K562 (cell line): ENCODE results near the gene GDNF. TPM values are rescaled to one million over a fixed set of nuclear protein-coding genes. Genes with fewer than 3 reads are reported as not detected.

ENCODE experiments used
- ATAC-seq: fragments of 200-7000 bp; cut with Tn5 transposase; 3 replicates; pipeline ENCODE4 v1.9.1; 2020; ENCODE audit warnings: moderate library complexity
- BruUV-seq: library from RNA; stranded (reverse); fragments of 400-500 nt; replicated peaks from 2 replicates; lab custom pipeline; 2021; lab: Mats Ljungman, UMichigan
- CTCF ChIA-PET: fragments of 300-600 bp; formaldehyde crosslinking; extraction: SDS; loops from one replicate; lab custom pipeline; 2021; ENCODE audit warnings: low intra/inter-chr PET ratio; lab: Yijun Ruan, JAX
- POLR2A ChIA-PET: fragments of 300-600, 350-650 bp; sonication (Branson Sonifier 250); formaldehyde crosslinking; extraction: SDS; loops from one replicate; lab custom pipeline; 2021; ENCODE audit warnings: antibody characterized with exemption, inconsistent platforms; lab: Yijun Ruan, JAX
- DNase-seq, 4 experiments: peaks; one replicate each; pipeline versions ENCODE4 v3.0.0 to v3.0.0-alpha.2; 2011 to 2018; ENCODE audit warnings: low spot score in 3 of 4, mixed read lengths in 3 of 4; ENCODE audit errors: extremely low read depth in 1 of 4
- FAIRE-seq: peaks from 2 replicates; lab custom pipeline; 2011; peaks lifted over from hg19 to GRCh38; lab: Jason Lieb, UNC
- H2AFZ ChIP-seq: 2 replicates; pipeline ENCODE4 v1.6.0; 2011; ENCODE audit warnings: low read depth, low read length, control low read depth, inconsistent platforms
- H3K27ac ChIP-seq: fragments of 200-600 bp; 3 replicates; pipeline ENCODE4 v1.8.0; 2011; ENCODE audit warnings: low read depth, mild to moderate bottlenecking, control low read depth, inconsistent platforms, low read length, moderate library complexity, mixed read lengths; ENCODE audit errors: extremely low read depth
- H3K27me3 ChIP-seq, 2 experiments: fragments of 300-600 bp in 1 of 2; 2 replicates in 1 of 2; 3 replicates in 1 of 2; pipeline versions ENCODE4 v1.6.0 to v1.8.0; 2011; ENCODE audit warnings: inconsistent platforms in 2 of 2, low read length in 2 of 2, mild to moderate bottlenecking in 1 of 2, mixed read lengths in 1 of 2, moderate library complexity in 1 of 2; ENCODE audit not compliant: control insufficient read depth in 2 of 2, insufficient read depth in 2 of 2
- H3K36me3 ChIP-seq: fragments of 300-600 bp; 3 replicates; pipeline ENCODE4 v1.8.0; 2011; ENCODE audit warnings: mild to moderate bottlenecking, low read length, inconsistent platforms; ENCODE audit not compliant: control insufficient read depth, insufficient read depth
- H3K4me1 ChIP-seq, 2 experiments: fragments of 200-600 bp in 1 of 2; replicated peaks in 1 of 2; 2 replicates in 1 of 2; 3 replicates in 1 of 2; pipeline versions ENCODE4 v1.5.1 to v1.8.0; 2011; ENCODE audit warnings: inconsistent platforms in 2 of 2, low read length in 2 of 2, mild to moderate bottlenecking in 1 of 2, mixed read lengths in 1 of 2, moderate library complexity in 1 of 2; ENCODE audit not compliant: control insufficient read depth in 2 of 2, insufficient read depth in 2 of 2
- H3K4me2 ChIP-seq: 2 replicates; pipeline ENCODE4 v1.6.1; 2011; ENCODE audit warnings: low read length, control low read depth, inconsistent platforms, mixed read lengths; ENCODE audit not compliant: insufficient read depth
- H3K4me3 ChIP-seq: fragments of 200-600 bp; sonication (generic), shearing (Covaris generic); 2 replicates; pipeline ENCODE4 v1.5.1; 2016; ENCODE audit warnings: control low read depth, inconsistent platforms
- H3K79me2 ChIP-seq: fragments of 200-600 bp; 3 replicates; pipeline ENCODE4 v1.8.0; 2011; ENCODE audit warnings: low read length, inconsistent platforms; ENCODE audit not compliant: control insufficient read depth, insufficient read depth
- H3K9ac ChIP-seq, 2 experiments: 2 replicates each; pipeline versions ENCODE4 v1.6.0 to v1.6.1; 2011; ENCODE audit warnings: low read depth in 2 of 2, low read length in 2 of 2, control low read depth in 1 of 2, inconsistent platforms in 1 of 2, mild to moderate bottlenecking in 1 of 2, mixed read lengths in 1 of 2; ENCODE audit not compliant: insufficient read depth in 1 of 2
- H3K9me1 ChIP-seq: one replicate; pipeline ENCODE4 v1.6.0; 2011; ENCODE audit warnings: inconsistent platforms, mild to moderate bottlenecking, low read length, moderate library complexity; ENCODE audit not compliant: control insufficient read depth, insufficient read depth
- H3K9me3 ChIP-seq: replicated peaks from 2 replicates; pipeline ENCODE4 v1.5.1; 2011; ENCODE audit warnings: low read depth, low read length, inconsistent platforms; ENCODE audit not compliant: control insufficient read depth, insufficient read depth
- H4K20me1 ChIP-seq: replicated peaks from 2 replicates; pipeline ENCODE4 v1.6.1; 2011; ENCODE audit warnings: low read length, inconsistent platforms, mixed read lengths; ENCODE audit not compliant: control insufficient read depth, insufficient read depth
- MYBL2 ChIP-seq, 2 experiments: fragments of 450-650 bp in 1 of 2; sonication (generic) in 1 of 2; formaldehyde crosslinking in 1 of 2; IDR thresholded peaks; 2 replicates each; pipeline versions ENCODE4 v1.6.1 to v1.8.1; 2017 to 2022; ENCODE audit warnings: borderline replicate concordance in 1 of 2, inconsistent platforms in 1 of 2, low read depth in 1 of 2, mild to moderate bottlenecking in 1 of 2, missing genetic modification reagents in 1 of 2, moderate library complexity in 1 of 2
- NFRKB ChIP-seq: fragments of 450-650 bp; IDR thresholded peaks from 2 replicates; pipeline ENCODE4 v1.6.1; 2016; ENCODE audit warnings: low read depth
- POLR2AphosphoS2 ChIP-seq: IDR thresholded peaks from 2 replicates; pipeline ENCODE4 v1.6.1; 2012; ENCODE audit warnings: low read length, improper control_type of control experiment
- PYGO2 ChIP-seq: fragments of 450-650 bp; IDR thresholded peaks from 2 replicates; pipeline ENCODE4 v1.6.1; 2016; ENCODE audit warnings: mild to moderate bottlenecking, missing genetic modification characterization, moderate library complexity, missing compliant biosample characterization
- RBM14 ChIP-seq: fragments of 200-400 bp; formaldehyde crosslinking; IDR thresholded peaks from 2 replicates; pipeline ENCODE4 v1.6.1; 2018; ENCODE audit warnings: low read depth, mild to moderate bottlenecking, low read length, moderate library complexity, borderline replicate concordance; ENCODE audit not compliant: insufficient read depth
- SRSF7 ChIP-seq: fragments of 200-400 bp; formaldehyde crosslinking; optimal IDR thresholded peaks from 2 replicates; pipeline ENCODE3; 2017; ENCODE audit warnings: mild to moderate bottlenecking, low read depth, low read length
- TCF3 ChIP-seq: sonication (generic); formaldehyde crosslinking; IDR thresholded peaks from 2 replicates; pipeline ENCODE4 v1.4.0; 2020; ENCODE audit warnings: mild to moderate bottlenecking, missing genetic modification reagents
- XRCC4 ChIP-seq: IDR thresholded peaks from one replicate; pipeline ENCODE4 v1.6.1; 2011; ENCODE audit not compliant: insufficient read depth, insufficient read length; ENCODE audit errors: extremely low read depth
- ZBTB17 ChIP-seq: fragments of 450-650 bp; formaldehyde crosslinking; IDR thresholded peaks from 2 replicates; pipeline ENCODE4 v1.4.0; 2020; ENCODE audit warnings: mild to moderate bottlenecking
- ZC3H8 ChIP-seq: fragments of 450-650 bp; IDR thresholded peaks from 2 replicates; pipeline ENCODE4 v1.6.1; 2017
- WGBS: fragments of 100-300 bp; shearing (Covaris generic); methylation state at CpG from one replicate; pipeline ENCODE4 v1.1.6; 2016; ENCODE audit warnings: low coverage, mixed read lengths; ENCODE audit not compliant: insufficient coverage; ENCODE audit errors: missing lambda C conversion rate; 5-methylcytosine and 5-hydroxymethylcytosine counted together
- in situ Hi-C: fragments of 300-500 bp; cut with MboI; formaldehyde crosslinking; loops from 4 replicates; pipeline ENCODE4 v1.15.0; 2018; ENCODE audit warnings: inconsistent platforms, mixed read lengths
- intact Hi-C: fragments of 100-400 bp; cut with micrococcal nuclease; formaldehyde crosslinking; loops from 2 replicates; pipeline ENCODE4 v1.14.2; 2022
- polyA plus RNA-seq, 8 experiments: library from polyadenylated mRNA; depleted of rRNA in 4 of 8; stranded (reverse) in 5 of 8; unstranded in 3 of 8; fragments of >200 nt; fragmentation: Nextera tagmentation in 2 of 8; fragmentation: Illumina TruSeq in 1 of 8; extraction: Ambion mirVana in 2 of 8; extraction: Trizol in 1 of 8; gene quantifications; 2 replicates each; pipeline versions ENCODE4 v1.2.1 to v1.2.3, GENCODE V29; 2011 to 2014; ENCODE audit warnings: inconsistent platforms in 1 of 8, missing spikeins in 1 of 8
- total RNA-seq, 7 experiments: library from RNA; depleted of rRNA in 6 of 7; stranded (reverse); fragments of >200 nt in 6 of 7; fragmentation: Illumina TruSeq in 2 of 7; extraction: Trizol in 2 of 7; gene quantifications; 2 replicates each; pipeline versions ENCODE4 v1.2.1 to v1.2.3, GENCODE V29; 2011 to 2021; ENCODE audit warnings: low replicate concordance in 1 of 7
- TF ChIP-seq, protein P1 (sequence below): fragments of 250-450 bp; sonication (Bioruptor Pico); IDR thresholded peaks from 2 replicates; pipeline ENCODE4 v1.4.0; 2020
- TF ChIP-seq, protein P2 (sequence below): sonication (generic); formaldehyde crosslinking; IDR thresholded peaks from 2 replicates; pipeline ENCODE4 v1.8.1; 2023; ENCODE audit warnings: mild to moderate bottlenecking, missing genetic modification reagents, moderate library complexity
- TF ChIP-seq, protein P3 (sequence below), 2 experiments: fragments of 450-650 bp in 1 of 2; sonication (generic) in 1 of 2; formaldehyde crosslinking in 1 of 2; IDR thresholded peaks in 1 of 2; conservative IDR thresholded peaks in 1 of 2; 2 replicates each; pipeline versions ENCODE4 v1.6.1 to v1.8.1; 2016 to 2023; ENCODE audit warnings: mild to moderate bottlenecking in 2 of 2, moderate library complexity in 2 of 2, inconsistent platforms in 1 of 2, missing genetic modification reagents in 1 of 2

The GDNF gene
- total and polyA plus RNA-seq, 9 of the 15 experiments (the other 6 are each of a cell fraction or from before 2014, with no cell fraction given), result not detected

DNA sequence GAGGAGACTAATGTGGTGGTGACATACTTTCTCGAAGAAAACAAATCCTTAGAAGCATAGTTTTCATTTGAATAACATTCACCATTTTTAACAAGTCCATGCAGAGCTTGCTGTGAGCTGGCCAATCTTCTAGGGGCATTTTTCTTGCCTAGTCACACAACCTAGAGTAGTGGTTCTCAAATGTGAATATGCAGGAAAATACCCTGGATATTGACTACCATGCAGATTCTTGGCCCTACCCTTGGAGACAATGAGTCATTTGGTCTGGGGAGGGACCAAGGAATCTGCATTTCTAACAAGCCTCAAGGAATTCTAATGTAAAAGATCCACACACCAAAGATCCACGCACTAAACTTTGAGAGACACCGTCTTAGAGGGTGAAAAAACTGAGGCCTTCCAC is 23.5 kb downstream of the GDNF start (continued):
- TF ChIP-seq, protein P1, sequence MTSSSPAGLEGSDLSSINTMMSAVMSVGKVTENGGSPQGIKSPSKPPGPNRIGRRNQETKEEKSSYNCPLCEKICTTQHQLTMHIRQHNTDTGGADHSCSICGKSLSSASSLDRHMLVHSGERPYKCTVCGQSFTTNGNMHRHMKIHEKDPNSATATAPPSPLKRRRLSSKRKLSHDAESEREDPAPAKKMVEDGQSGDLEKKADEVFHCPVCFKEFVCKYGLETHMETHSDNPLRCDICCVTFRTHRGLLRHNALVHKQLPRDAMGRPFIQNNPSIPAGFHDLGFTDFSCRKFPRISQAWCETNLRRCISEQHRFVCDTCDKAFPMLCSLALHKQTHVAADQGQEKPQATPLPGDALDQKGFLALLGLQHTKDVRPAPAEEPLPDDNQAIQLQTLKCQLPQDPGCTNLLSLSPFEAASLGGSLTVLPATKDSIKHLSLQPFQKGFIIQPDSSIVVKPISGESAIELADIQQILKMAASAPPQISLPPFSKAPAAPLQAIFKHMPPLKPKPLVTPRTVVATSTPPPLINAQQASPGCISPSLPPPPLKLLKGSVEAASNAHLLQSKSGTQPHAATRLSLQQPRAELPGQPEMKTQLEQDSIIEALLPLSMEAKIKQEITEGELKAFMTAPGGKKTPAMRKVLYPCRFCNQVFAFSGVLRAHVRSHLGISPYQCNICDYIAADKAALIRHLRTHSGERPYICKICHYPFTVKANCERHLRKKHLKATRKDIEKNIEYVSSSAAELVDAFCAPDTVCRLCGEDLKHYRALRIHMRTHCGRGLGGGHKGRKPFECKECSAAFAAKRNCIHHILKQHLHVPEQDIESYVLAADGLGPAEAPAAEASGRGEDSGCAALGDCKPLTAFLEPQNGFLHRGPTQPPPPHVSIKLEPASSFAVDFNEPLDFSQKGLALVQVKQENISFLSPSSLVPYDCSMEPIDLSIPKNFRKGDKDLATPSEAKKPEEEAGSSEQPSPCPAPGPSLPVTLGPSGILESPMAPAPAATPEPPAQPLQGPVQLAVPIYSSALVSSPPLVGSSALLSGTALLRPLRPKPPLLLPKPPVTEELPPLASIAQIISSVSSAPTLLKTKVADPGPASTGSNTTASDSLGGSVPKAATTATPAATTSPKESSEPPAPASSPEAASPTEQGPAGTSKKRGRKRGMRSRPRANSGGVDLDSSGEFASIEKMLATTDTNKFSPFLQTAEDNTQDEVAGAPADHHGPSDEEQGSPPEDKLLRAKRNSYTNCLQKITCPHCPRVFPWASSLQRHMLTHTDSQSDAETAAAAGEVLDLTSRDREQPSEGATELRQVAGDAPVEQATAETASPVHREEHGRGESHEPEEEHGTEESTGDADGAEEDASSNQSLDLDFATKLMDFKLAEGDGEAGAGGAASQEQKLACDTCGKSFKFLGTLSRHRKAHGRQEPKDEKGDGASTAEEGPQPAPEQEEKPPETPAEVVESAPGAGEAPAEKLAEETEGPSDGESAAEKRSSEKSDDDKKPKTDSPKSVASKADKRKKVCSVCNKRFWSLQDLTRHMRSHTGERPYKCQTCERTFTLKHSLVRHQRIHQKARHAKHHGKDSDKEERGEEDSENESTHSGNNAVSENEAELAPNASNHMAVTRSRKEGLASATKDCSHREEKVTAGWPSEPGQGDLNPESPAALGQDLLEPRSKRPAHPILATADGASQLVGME, result no peak
- TF ChIP-seq TCF3, result no peak
- TF ChIP-seq SRSF7, result no peak
- TF ChIP-seq POLR2AphosphoS2, result no peak

DNA sequence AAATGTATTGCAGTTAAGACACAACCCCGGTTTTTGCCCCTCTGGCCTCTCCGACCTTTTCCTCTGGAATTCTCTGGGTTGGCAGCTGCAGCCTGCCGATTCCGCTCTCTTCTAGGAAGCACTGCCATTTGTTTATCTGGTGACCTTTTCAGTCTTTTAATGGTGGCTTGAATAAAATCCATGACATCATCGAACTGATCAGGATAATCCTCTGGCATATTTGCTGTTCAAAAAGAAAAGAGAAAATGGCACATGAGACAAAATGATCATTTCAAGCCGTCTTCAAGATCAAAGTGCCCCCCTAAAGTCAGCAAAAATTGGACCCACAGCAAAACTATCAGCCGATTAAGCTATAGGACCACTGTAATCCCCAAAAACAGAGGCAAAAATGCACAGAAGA is 23.9 kb downstream of the GDNF start:
- no peaks in the 10 kb centered on the region for H3K79me2 ChIP-seq
- H3K9ac ChIP-seq, result no peak overlapping the region
- H3K4me3 ChIP-seq, result no peak overlapping the region
- in situ Hi-C loops, result no loop called here
- TF ChIP-seq ZC3H8 (no peak), RBM14 (no peak), ZBTB17 (no peak), NFRKB (no peak), PYGO2 (tag) (no peak), XRCC4 (no peak), MYBL2 (IDR thresholded peaks at IDR 0.05; ENCODE audit: low read depth) (no peak), MYBL2 (CRISPR knock-in tag; IDR thresholded peaks at IDR 0.05; ENCODE audit: borderline replicate concordance) (no peak)
- TF ChIP-seq, protein P2, sequence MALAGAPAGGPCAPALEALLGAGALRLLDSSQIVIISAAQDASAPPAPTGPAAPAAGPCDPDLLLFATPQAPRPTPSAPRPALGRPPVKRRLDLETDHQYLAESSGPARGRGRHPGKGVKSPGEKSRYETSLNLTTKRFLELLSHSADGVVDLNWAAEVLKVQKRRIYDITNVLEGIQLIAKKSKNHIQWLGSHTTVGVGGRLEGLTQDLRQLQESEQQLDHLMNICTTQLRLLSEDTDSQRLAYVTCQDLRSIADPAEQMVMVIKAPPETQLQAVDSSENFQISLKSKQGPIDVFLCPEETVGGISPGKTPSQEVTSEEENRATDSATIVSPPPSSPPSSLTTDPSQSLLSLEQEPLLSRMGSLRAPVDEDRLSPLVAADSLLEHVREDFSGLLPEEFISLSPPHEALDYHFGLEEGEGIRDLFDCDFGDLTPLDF (CRISPR knock-in tag), result no peak
- TF ChIP-seq, protein P3, sequence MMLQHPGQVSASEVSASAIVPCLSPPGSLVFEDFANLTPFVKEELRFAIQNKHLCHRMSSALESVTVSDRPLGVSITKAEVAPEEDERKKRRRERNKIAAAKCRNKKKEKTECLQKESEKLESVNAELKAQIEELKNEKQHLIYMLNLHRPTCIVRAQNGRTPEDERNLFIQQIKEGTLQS (IDR thresholded peaks at IDR 0.05), result no peak; the same call in 1 of the 2 replicates
- TF ChIP-seq, protein P3 (CRISPR knock-in tag; conservative IDR thresholded peaks at IDR 0.05), result no peak
- peaks cover 45 to 55% of the 10 kb centered on the region in 2 experiments for H3K27me3 ChIP-seq
- intact Hi-C loops, result no loop called here
- H3K9me1 ChIP-seq, result no peaks in the 10 kb centered on the region
- no peak for ATAC-seq
- H3K36me3 ChIP-seq, result no peaks in the 10 kb centered on the region
- H2AFZ ChIP-seq, result no peak overlapping the region
- BruUV-seq, result no TSS peak
- ChIA-PET POLR2A (interaction anchor here (0.7 kb wide), 1 partner anchor 135 kb away, joined by 3 read pairs; no protein-coding TSS in a partner anchor), CTCF (no interaction called here)
- no peak for FAIRE-seq
- H3K9me3 ChIP-seq, result no peaks in the 10 kb centered on the region
- H3K4me2 ChIP-seq, result no peak overlapping the region
- H3K4me1 ChIP-seq, result peaks cover 0 to 1% of the 10 kb centered on the region in 2 experiments; a peak in 1 of 5 replicates
- 1% methylated on average over 7 of the region's 7 CpGs for WGBS
- H3K27ac ChIP-seq, result no peak overlapping the region
- H4K20me1 ChIP-seq, result no peaks in the 10 kb centered on the region
- no peak for DNase-seq
